ENCODE results near the gene PLCB1. TPM values are rescaled to one million over a fixed set of nuclear protein-coding genes. Genes with fewer than 3 reads are reported as not detected.

The PLCB1 gene
- total and polyA plus RNA-seq, 2 donors (not counting 1 experiment from before 2014, with no cell fraction given): 13.4 to 23.3 TPM

GRCh38 chr20:8118039-8118438, 14.0 kb upstream of the PLCB1 start:
- H4K20me1 ChIP-seq (ENCODE audit: control insufficient read depth, extremely low read depth, insufficient read depth, low read length): no peaks in the 10 kb centered on the region
- no peaks in the 10 kb centered on the region for H3K9me3 ChIP-seq (ENCODE audit: control insufficient read depth, insufficient read depth, low read depth, low read length)
- H3K79me2 ChIP-seq (ENCODE audit: control insufficient read depth, insufficient read depth, low read length): no peaks in the 10 kb centered on the region
- H3K9ac ChIP-seq (ENCODE audit: insufficient read depth, low read length): no peak overlapping the region
- no peaks in the 10 kb centered on the region for H3K36me3 ChIP-seq (ENCODE audit: control insufficient read depth, insufficient read depth, low read length)
- no peak overlapping the region for H3K27ac ChIP-seq (ENCODE audit: insufficient read depth, low read length)
- no peak overlapping the region for H3K4me3 ChIP-seq (replicated peaks in 1 of 4; ENCODE audit: control extremely low read depth in 1 of 4, insufficient read depth in 1 of 4, low read depth in 3 of 4, low read length in 4 of 4)
- no peaks in the 10 kb centered on the region for H3K27me3 ChIP-seq (ENCODE audit: control insufficient read depth, insufficient read depth, low read length)
- DNase-seq (ENCODE audit: low read depth in 2 of 2): peak in 1 of 2 donors; percentile 53
- peaks cover 4% of the 10 kb centered on the region for H3K4me1 ChIP-seq (ENCODE audit: control insufficient read depth, extremely low read depth, insufficient read depth, low read length)
- H2AFZ ChIP-seq (ENCODE audit: low read length): no peak overlapping the region
- H3K4me2 ChIP-seq (ENCODE audit: extremely low read depth, insufficient read depth, low read length): no peak overlapping the region
- no peak for TF ChIP-seq CTCF (conservative IDR thresholded peaks at IDR 0.05 in 1 of 2, IDR thresholded peaks at IDR 0.05 in 1 of 2; ENCODE audit: low read depth in 1 of 2, low read length in 2 of 2)
- no peak for TF ChIP-seq EZH2 (IDR thresholded peaks at IDR 0.05; ENCODE audit: low read length, missing control alignments)

GRCh38 chr20:8118760-8119159, 13.3 kb upstream of the PLCB1 start:
- Histone ChIP-seq H3K4me1 (ENCODE audit: control insufficient read depth, extremely low read depth, insufficient read depth, low read length) (peaks cover 4% of the 10 kb centered on the region), H3K4me2 (ENCODE audit: extremely low read depth, insufficient read depth, low read length) (no peak overlapping the region), H3K4me3 (replicated peaks in 1 of 4; ENCODE audit: control extremely low read depth in 1 of 4, insufficient read depth in 1 of 4, low read depth in 3 of 4, low read length in 4 of 4) (no peak overlapping the region), H4K20me1 (ENCODE audit: control insufficient read depth, extremely low read depth, insufficient read depth, low read length) (no peaks in the 10 kb centered on the region), H2AFZ (ENCODE audit: low read length) (no peak overlapping the region), H3K27me3 (ENCODE audit: control insufficient read depth, insufficient read depth, low read length) (no peaks in the 10 kb centered on the region), H3K79me2 (ENCODE audit: control insufficient read depth, insufficient read depth, low read length) (no peaks in the 10 kb centered on the region), H3K9ac (ENCODE audit: insufficient read depth, low read length) (no peak overlapping the region), H3K27ac (ENCODE audit: insufficient read depth, low read length) (no peak overlapping the region), H3K9me3 (ENCODE audit: control insufficient read depth, insufficient read depth, low read depth, low read length) (no peaks in the 10 kb centered on the region), H3K36me3 (ENCODE audit: control insufficient read depth, insufficient read depth, low read length) (no peaks in the 10 kb centered on the region)
- TF ChIP-seq EZH2 (IDR thresholded peaks at IDR 0.05; ENCODE audit: low read length, missing control alignments): no peak
- TF ChIP-seq CTCF (conservative IDR thresholded peaks at IDR 0.05 in 1 of 2, IDR thresholded peaks at IDR 0.05 in 1 of 2; ENCODE audit: low read depth in 1 of 2, low read length in 2 of 2): no peak
- DNase-seq (ENCODE audit: low read depth in 2 of 2): no peak

- H3K9me3 ChIP-seq (ENCODE audit: control insufficient read depth, insufficient read depth, low read depth, low read length): no peaks in the 10 kb centered on the region
- no peak overlapping the region for H2AFZ ChIP-seq (ENCODE audit: low read length)
- no peak overlapping the region for H3K4me3 ChIP-seq (replicated peaks in 1 of 4; ENCODE audit: control extremely low read depth in 1 of 4, insufficient read depth in 1 of 4, low read depth in 3 of 4, low read length in 4 of 4)
- no peaks in the 10 kb centered on the region for H3K27me3 ChIP-seq (ENCODE audit: control insufficient read depth, insufficient read depth, low read length)
- TF ChIP-seq EZH2 (IDR thresholded peaks at IDR 0.05; ENCODE audit: low read length, missing control alignments) (no peak), CTCF (conservative IDR thresholded peaks at IDR 0.05 in 1 of 2, IDR thresholded peaks at IDR 0.05 in 1 of 2; ENCODE audit: low read depth in 1 of 2, low read length in 2 of 2) (no peak)
- H3K36me3 ChIP-seq (ENCODE audit: control insufficient read depth, insufficient read depth, low read length): no peaks in the 10 kb centered on the region
- H3K4me2 ChIP-seq (ENCODE audit: extremely low read depth, insufficient read depth, low read length): no peak overlapping the region
- no peaks in the 10 kb centered on the region for H3K79me2 ChIP-seq (ENCODE audit: control insufficient read depth, insufficient read depth, low read length)
- no peak for DNase-seq (ENCODE audit: low read depth in 2 of 2)
- no peak overlapping the region for H3K27ac ChIP-seq (ENCODE audit: insufficient read depth, low read length)
- H4K20me1 ChIP-seq (ENCODE audit: control insufficient read depth, extremely low read depth, insufficient read depth, low read length): no peaks in the 10 kb centered on the region
- H3K9ac ChIP-seq (ENCODE audit: insufficient read depth, low read length): no peak overlapping the region
- H3K4me1 ChIP-seq (ENCODE audit: control insufficient read depth, extremely low read depth, insufficient read depth, low read length): no peaks in the 10 kb centered on the region
Measured at GRCh38 chr20:8121666-8122065, 10.4 kb upstream of the PLCB1 start.
